Loucy (cell line): ENCODE results near the gene TRIP4.

Experiments
- H2AFZ ChIP-seq: fragments of 200-600 bp; sonication (generic); 2 replicates; pipeline ENCODE4 v1.6.0; 2016; ENCODE audit warnings: antibody characterized with exemption, mild to moderate bottlenecking, low read length, moderate library complexity
- H3F3A ChIP-seq: fragments of 200-600 bp; 2 replicates; pipeline ENCODE4 v1.6.0; 2016; ENCODE audit warnings: antibody characterized with exemption, low read depth, mild to moderate bottlenecking
- H3K27me3 ChIP-seq: fragments of 200-600 bp; sonication (generic); 2 replicates; pipeline ENCODE4 v1.6.1; 2014; ENCODE audit warnings: low read length, mild to moderate bottlenecking; ENCODE audit not compliant: insufficient read depth, poor library complexity, severe bottlenecking
- H3K36me3 ChIP-seq: fragments of 200-600 bp; sonication (generic); 2 replicates; pipeline ENCODE4 v1.6.1; 2016; ENCODE audit warnings: low read length; ENCODE audit not compliant: insufficient read depth
- H3K4me1 ChIP-seq: fragments of 200-600 bp; sonication (generic); 2 replicates; pipeline ENCODE4 v1.5.1; 2014; ENCODE audit warnings: low read length, mild to moderate bottlenecking; ENCODE audit not compliant: insufficient read depth, poor library complexity, severe bottlenecking
- H3K4me2 ChIP-seq: fragments of 200-600 bp; sonication (generic); 2 replicates; pipeline ENCODE4 v1.6.0; 2014; ENCODE audit warnings: antibody characterized with exemption, low read length, low read depth, mild to moderate bottlenecking; ENCODE audit not compliant: poor library complexity, severe bottlenecking
- H3K4me3 ChIP-seq: fragments of 200-600 bp; sonication (generic); 2 replicates; pipeline ENCODE4 v1.5.1; 2014; ENCODE audit warnings: low read length, mild to moderate bottlenecking, mixed read lengths; ENCODE audit not compliant: poor library complexity, severe bottlenecking
- H3K79me2 ChIP-seq: fragments of 200-600 bp; sonication (generic); 2 replicates; pipeline ENCODE4 v1.6.1; 2014; ENCODE audit warnings: low read length; ENCODE audit not compliant: insufficient read depth
- H3K9ac ChIP-seq: fragments of 200-600 bp; sonication (generic); 2 replicates; pipeline ENCODE4 v1.6.0; 2014; ENCODE audit warnings: mild to moderate bottlenecking, low read depth, low read length, moderate library complexity; ENCODE audit not compliant: poor library complexity, severe bottlenecking
- H3K9me2 ChIP-seq: fragments of 200-600 bp; sonication (generic); replicated peaks from 2 replicates; pipeline ENCODE4 v1.6.1; 2016; ENCODE audit warnings: low read depth, low read length, mixed read lengths
- H3K9me3 ChIP-seq: fragments of 200-600 bp; sonication (generic); 2 replicates; pipeline ENCODE4 v1.6.1; 2014; ENCODE audit warnings: mild to moderate bottlenecking, antibody characterized with exemption, low read length, low read depth; ENCODE audit not compliant: insufficient read depth
- H4K20me1 ChIP-seq: fragments of 200-600 bp; sonication (generic); 2 replicates; pipeline ENCODE4 v1.6.0; 2014; ENCODE audit warnings: antibody characterized with exemption, low read length, mild to moderate bottlenecking; ENCODE audit not compliant: insufficient read depth, poor library complexity, severe bottlenecking
- EZH2phosphoT487 ChIP-seq: fragments of 200-600 bp; IDR thresholded peaks from 2 replicates; pipeline ENCODE4 v1.6.1; 2018; ENCODE audit warnings: antibody characterized with exemption, mild to moderate bottlenecking, moderate library complexity, borderline replicate concordance
- TF ChIP-seq, protein P1 (sequence below): fragments of 200-600 bp; sonication (generic); conservative IDR thresholded peaks from 2 replicates; pipeline ENCODE4 v1.5.1; 2014; ENCODE audit warnings: mild to moderate bottlenecking, antibody characterized with exemption, low read length

The TRIP4 gene

DNA sequence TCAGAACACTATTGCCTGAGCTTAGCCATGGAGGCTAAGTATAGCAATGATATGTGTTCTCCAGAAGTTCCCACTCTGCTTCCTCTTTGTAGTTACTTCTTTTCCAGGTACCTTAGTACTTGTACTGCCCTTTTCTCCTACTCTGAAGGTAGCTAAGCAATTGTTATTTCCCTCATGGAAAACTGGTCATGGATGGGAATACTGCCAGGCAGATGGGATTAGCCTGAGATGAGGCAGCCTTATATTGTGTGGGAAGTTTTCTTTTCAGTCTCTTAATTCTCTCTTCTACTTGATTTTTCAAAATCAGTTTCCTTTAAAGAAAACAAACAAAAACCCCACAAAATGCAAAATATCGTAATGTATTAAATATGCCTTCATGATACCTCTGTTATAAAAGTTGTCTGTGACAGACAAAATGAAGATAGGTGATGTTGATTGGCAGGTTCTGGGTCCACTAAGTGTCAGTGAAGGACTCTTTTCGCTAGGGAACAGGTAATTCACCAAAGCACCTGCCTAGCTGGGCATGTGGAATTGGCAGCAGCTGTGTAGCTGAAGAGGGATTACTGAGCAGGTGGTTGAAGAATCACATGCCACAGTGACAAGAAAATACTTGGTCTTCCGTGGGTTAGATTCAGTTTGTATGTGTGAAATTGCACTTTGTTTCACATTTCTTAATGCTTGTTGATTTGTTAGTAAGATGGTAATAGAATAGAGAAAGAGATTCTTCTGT, 76.8 kb downstream of the TRIP4 start:
- no peaks in the 10 kb centered on the region for H3K9me3 ChIP-seq
- no peaks in the 10 kb centered on the region for H3K27me3 ChIP-seq
- no peaks in the 10 kb centered on the region for H3F3A ChIP-seq
- peaks cover 62% of the 10 kb centered on the region for H4K20me1 ChIP-seq
- H3K4me3 ChIP-seq: peak overlapping the region; percentile 78
- no peaks in the 10 kb centered on the region for H3K36me3 ChIP-seq
- no peaks in the 10 kb centered on the region for H3K9me2 ChIP-seq
- no peak overlapping the region for H2AFZ ChIP-seq
- peaks cover 89% of the 10 kb centered on the region for H3K79me2 ChIP-seq
- H3K4me1 ChIP-seq: peaks cover 56% of the 10 kb centered on the region
- TF ChIP-seq, protein P1, sequence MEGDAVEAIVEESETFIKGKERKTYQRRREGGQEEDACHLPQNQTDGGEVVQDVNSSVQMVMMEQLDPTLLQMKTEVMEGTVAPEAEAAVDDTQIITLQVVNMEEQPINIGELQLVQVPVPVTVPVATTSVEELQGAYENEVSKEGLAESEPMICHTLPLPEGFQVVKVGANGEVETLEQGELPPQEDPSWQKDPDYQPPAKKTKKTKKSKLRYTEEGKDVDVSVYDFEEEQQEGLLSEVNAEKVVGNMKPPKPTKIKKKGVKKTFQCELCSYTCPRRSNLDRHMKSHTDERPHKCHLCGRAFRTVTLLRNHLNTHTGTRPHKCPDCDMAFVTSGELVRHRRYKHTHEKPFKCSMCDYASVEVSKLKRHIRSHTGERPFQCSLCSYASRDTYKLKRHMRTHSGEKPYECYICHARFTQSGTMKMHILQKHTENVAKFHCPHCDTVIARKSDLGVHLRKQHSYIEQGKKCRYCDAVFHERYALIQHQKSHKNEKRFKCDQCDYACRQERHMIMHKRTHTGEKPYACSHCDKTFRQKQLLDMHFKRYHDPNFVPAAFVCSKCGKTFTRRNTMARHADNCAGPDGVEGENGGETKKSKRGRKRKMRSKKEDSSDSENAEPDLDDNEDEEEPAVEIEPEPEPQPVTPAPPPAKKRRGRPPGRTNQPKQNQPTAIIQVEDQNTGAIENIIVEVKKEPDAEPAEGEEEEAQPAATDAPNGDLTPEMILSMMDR: no peak
- TF ChIP-seq EZH2phosphoT487: no peak
- H3K4me2 ChIP-seq: peak overlapping the region; percentile 83
- H3K9ac ChIP-seq: peak overlapping the region; percentile 35

DNA sequence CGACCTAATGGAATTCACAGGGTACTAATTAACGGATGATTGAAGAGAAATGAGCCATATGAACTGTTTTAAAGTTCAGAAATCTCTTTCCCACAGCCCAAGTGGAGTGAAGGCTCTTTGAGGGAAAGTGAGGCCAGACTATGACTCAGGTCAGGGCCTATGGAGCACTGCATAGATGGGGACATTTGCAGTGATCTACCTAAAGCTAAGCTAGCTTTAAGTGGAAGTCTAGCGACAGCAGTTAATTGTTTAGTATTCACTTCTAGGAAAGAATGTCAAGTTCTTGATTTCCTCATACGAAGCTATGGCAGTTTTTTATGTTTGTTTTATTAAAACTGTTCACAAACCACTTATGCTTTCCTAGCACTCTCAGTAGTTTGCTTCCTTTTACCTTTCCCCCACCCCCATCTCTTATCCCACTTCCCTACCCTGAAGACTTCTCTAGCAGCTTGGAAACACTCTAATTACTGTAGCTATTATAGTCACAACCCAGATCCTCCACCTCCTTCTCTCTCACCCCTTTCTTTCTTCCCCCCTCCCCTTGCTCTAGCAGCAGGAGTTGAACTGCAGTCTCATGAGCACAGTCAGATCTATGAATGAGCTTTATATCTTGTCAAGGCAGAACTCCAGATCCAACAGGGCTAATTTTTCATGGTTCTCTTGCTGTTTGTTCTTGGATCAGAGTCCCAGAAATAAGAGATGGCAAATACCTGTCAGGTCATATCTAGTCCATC, 78.9 kb downstream of the TRIP4 start:
- peaks cover 47% of the 10 kb centered on the region for H3K4me1 ChIP-seq
- peaks cover 68% of the 10 kb centered on the region for H4K20me1 ChIP-seq
- H2AFZ ChIP-seq: no peak overlapping the region
- peak overlapping the region; percentile 62 for H3K4me2 ChIP-seq
- no peaks in the 10 kb centered on the region for H3K9me2 ChIP-seq
- no peaks in the 10 kb centered on the region for H3K27me3 ChIP-seq
- H3K36me3 ChIP-seq: peaks cover 5% of the 10 kb centered on the region; the same call in 1 of the 2 replicates
- no peak for TF ChIP-seq EZH2phosphoT487
- TF ChIP-seq, protein P1: no peak
- H3K79me2 ChIP-seq: peaks cover 97% of the 10 kb centered on the region
- no peak overlapping the region for H3K9ac ChIP-seq
- peak overlapping the region; percentile 15 for H3K4me3 ChIP-seq
- no peaks in the 10 kb centered on the region for H3F3A ChIP-seq
- no peaks in the 10 kb centered on the region for H3K9me3 ChIP-seq

DNA sequence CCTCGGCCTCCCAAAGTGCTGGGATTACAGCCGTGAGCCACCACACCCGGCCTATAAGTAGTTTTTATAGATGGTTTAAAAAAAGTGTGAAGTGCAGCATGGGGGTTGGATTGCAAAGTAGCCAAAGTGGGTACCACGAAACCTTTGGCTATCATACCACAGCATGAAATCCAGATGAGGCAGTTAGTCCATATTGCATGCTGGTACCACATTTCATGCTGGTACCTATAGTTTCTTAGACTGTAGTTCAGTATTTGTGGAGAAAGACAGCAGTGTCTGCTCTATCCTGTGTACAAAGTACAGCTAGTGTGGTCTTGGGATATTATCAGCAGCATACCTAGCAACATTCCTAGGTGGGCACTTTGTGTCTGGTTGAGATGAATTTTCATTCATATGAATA, 84.5 kb downstream of the TRIP4 start:
- Histone ChIP-seq H3F3A (no peaks in the 10 kb centered on the region), H3K4me2 (no peak overlapping the region), H3K4me1 (peaks cover 5% of the 10 kb centered on the region), H2AFZ (no peak overlapping the region), H3K9ac (no peak overlapping the region), H3K79me2 (peaks cover 84% of the 10 kb centered on the region), H3K27me3 (no peaks in the 10 kb centered on the region), H3K36me3 (peaks cover 5% of the 10 kb centered on the region; the same call in 1 of the 2 replicates), H3K9me2 (no peaks in the 10 kb centered on the region), H3K4me3 (no peak overlapping the region), H4K20me1 (peaks cover 34% of the 10 kb centered on the region), H3K9me3 (no peaks in the 10 kb centered on the region)
- TF ChIP-seq, protein P1: no peak
- TF ChIP-seq EZH2phosphoT487: no peak
